Caco-2 (cell line): ENCODE measurements around the gene PRSS33. TPM values are rescaled to one million over a fixed set of nuclear protein-coding genes. Genes with fewer than 3 reads are reported as not detected.

Experiments used
- BruUV-seq: library from RNA; stranded (reverse); fragments of 400-500 nt; replicated peaks from 2 replicates; lab custom pipeline; 2021; lab: Mats Ljungman, UMichigan
- CTCF ChIA-PET: fragments of 300-600 bp; sonication (Branson Sonifier 250); formaldehyde crosslinking; loops from one replicate; lab custom pipeline; 2022; ENCODE audit warnings: antibody characterized with exemption; lab: Charles Lee
- POLR2A ChIA-PET: fragments of 300-600 bp; sonication (Branson Sonifier 250); formaldehyde crosslinking; loops from one replicate; lab custom pipeline; 2022; ENCODE audit warnings: antibody characterized with exemption; lab: Charles Lee
- DNase-seq, 2 experiments: peaks; one replicate each; pipeline versions ENCODE4 v3.0.0 to v3.0.0-alpha.2; 2020 to 2022
- H3K27me3 ChIP-seq: replicated peaks from 2 replicates; pipeline ENCODE4 v1.6.0; 2011; ENCODE audit warnings: low read length; ENCODE audit not compliant: control insufficient read depth, insufficient read depth
- H3K36me3 ChIP-seq: 2 replicates; pipeline ENCODE4 v1.5.1; 2011; ENCODE audit warnings: low read length; ENCODE audit not compliant: control insufficient read depth, insufficient read depth
- H3K4me1 ChIP-seq: fragments of 250-450 bp; sonication (Bioruptor Pico); 2 replicates; pipeline ENCODE4 v1.5.1; 2020; ENCODE audit warnings: mild to moderate bottlenecking
- H3K4me3 ChIP-seq: 2 replicates; pipeline ENCODE4 v1.5.1; 2011; ENCODE audit warnings: low read depth, mild to moderate bottlenecking, control low read depth, low read length
- H3K9me3 ChIP-seq: fragments of 250-450 bp; sonication (Bioruptor Pico); 2 replicates; pipeline ENCODE4 v1.5.1; 2020; ENCODE audit warnings: mild to moderate bottlenecking, moderate library complexity
- H3K27ac Mint-ChIP-seq: one replicate; pipeline ENCODE4 v1.8.0; 2022; ENCODE audit warnings: mixed read lengths; ENCODE audit not compliant: unreplicated experiment
- H3K27me3 Mint-ChIP-seq: one replicate; pipeline ENCODE4 v1.8.0; 2022; ENCODE audit warnings: mixed read lengths; ENCODE audit not compliant: insufficient read depth, unreplicated experiment
- H3K36me3 Mint-ChIP-seq: one replicate; pipeline ENCODE4 v1.8.0; 2022; ENCODE audit warnings: mild to moderate bottlenecking, mixed read lengths; ENCODE audit not compliant: insufficient read depth, unreplicated experiment
- H3K4me1 Mint-ChIP-seq: one replicate; pipeline ENCODE4 v1.8.0; 2022; ENCODE audit warnings: low read depth, mixed read lengths; ENCODE audit not compliant: unreplicated experiment
- H3K4me3 Mint-ChIP-seq: one replicate; pipeline ENCODE4 v1.8.0; 2022; ENCODE audit warnings: mild to moderate bottlenecking, moderate library complexity, mixed read lengths; ENCODE audit not compliant: unreplicated experiment
- H3K9me3 Mint-ChIP-seq: one replicate; pipeline ENCODE4 v1.8.0; 2022; ENCODE audit warnings: mixed read lengths; ENCODE audit not compliant: unreplicated experiment
- intact Hi-C: fragments of 100-400 bp; cut with micrococcal nuclease; formaldehyde crosslinking; loops from one replicate; pipeline ENCODE4 v1.10.0; 2022; ENCODE audit not compliant: unreplicated experiment
- total RNA-seq: library from RNA; stranded (reverse); gene quantifications from 2 replicates; pipeline ENCODE4 v1.2.3, GENCODE V29; 2022
- TF ChIP-seq, protein P1 (sequence below), 2 experiments: fragments of 200-600 bp in 1 of 2; IDR thresholded peaks; 1 replicate in 1 of 2; 2 replicates in 1 of 2; pipeline versions ENCODE4 v1.5.1 to v1.8.0; 2011 to 2022; ENCODE audit warnings: antibody characterized with exemption in 1 of 2, control low read depth in 1 of 2, inconsistent platforms in 1 of 2, low read depth in 1 of 2, low read length in 1 of 2, mild to moderate bottlenecking in 1 of 2, moderate library complexity in 1 of 2; ENCODE audit not compliant: insufficient read depth in 1 of 2, severe bottlenecking in 1 of 2, unreplicated experiment in 1 of 2

PRSS33 gene
- total RNA-seq, 1 experiment from 2014 or later, result not detected

DNA sequence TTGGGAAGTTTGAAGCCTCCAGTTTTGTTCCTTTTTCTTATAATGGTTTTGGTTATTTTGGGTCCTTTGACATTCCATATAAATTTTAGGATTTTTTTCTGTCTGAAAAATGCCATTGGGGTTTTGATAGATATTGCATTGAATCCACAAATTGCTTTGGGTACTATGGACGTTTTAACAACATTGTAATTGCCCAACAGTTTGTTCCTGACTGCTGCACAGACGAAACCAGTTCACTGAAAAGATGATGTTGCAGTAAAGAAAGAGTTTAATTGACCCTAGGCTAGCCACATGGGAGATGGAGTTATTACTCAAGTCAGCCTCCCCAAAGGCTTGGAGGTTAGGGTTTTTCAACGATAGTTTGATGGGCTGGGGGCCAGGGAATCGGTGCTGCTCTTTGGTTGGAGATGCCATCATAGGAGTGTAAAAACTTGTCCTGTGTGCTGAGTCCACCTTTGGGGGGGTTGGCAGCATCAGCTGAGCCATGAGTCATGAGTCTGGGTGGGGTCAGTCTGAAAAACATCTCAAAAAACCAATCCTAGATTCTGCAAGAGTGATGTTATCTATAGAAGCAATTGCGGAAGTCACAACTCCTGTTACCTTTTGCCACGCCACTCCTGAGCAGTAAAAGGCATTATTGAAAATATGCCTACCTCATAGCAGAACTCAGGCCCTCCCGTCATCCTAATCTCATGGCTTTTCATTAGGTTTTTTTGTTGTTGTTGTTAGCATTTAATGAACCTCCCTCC lies 8.2 kb upstream of the PRSS33 start:
- TF ChIP-seq, protein P1, sequence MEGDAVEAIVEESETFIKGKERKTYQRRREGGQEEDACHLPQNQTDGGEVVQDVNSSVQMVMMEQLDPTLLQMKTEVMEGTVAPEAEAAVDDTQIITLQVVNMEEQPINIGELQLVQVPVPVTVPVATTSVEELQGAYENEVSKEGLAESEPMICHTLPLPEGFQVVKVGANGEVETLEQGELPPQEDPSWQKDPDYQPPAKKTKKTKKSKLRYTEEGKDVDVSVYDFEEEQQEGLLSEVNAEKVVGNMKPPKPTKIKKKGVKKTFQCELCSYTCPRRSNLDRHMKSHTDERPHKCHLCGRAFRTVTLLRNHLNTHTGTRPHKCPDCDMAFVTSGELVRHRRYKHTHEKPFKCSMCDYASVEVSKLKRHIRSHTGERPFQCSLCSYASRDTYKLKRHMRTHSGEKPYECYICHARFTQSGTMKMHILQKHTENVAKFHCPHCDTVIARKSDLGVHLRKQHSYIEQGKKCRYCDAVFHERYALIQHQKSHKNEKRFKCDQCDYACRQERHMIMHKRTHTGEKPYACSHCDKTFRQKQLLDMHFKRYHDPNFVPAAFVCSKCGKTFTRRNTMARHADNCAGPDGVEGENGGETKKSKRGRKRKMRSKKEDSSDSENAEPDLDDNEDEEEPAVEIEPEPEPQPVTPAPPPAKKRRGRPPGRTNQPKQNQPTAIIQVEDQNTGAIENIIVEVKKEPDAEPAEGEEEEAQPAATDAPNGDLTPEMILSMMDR (IDR thresholded peaks at IDR 0.05; ENCODE audit: insufficient read depth in 1 of 2, low read depth in 1 of 2, low read length in 1 of 2, severe bottlenecking in 1 of 2, unreplicated experiment in 1 of 2), result no peak
- no peaks in the 10 kb centered on the region for H3K27me3 ChIP-seq
- peaks cover 44% of the 10 kb centered on the region for H3K4me1 ChIP-seq
- ChIA-PET POLR2A (no interaction called here), CTCF (interaction anchor here (0.6 kb wide), 1 partner anchor 43 kb away, joined by 3 read pairs; no protein-coding TSS in a partner anchor)
- H3K9me3 Mint-ChIP-seq, result no peaks in the 10 kb centered on the region
- no peak overlapping the region for H3K4me3 ChIP-seq
- peak overlapping the region; percentile 11 for H3K27ac Mint-ChIP-seq
- no TSS peak for BruUV-seq
- peaks cover 4% of the 10 kb centered on the region for H3K36me3 Mint-ChIP-seq
- peaks cover 33% of the 10 kb centered on the region for H3K4me1 Mint-ChIP-seq
- no peaks in the 10 kb centered on the region for H3K9me3 ChIP-seq
- no peaks in the 10 kb centered on the region for H3K27me3 Mint-ChIP-seq
- H3K4me3 Mint-ChIP-seq, result no peak overlapping the region
- intact Hi-C loops, result loop anchor here (5.0 kb wide), 1 partner anchor 42 kb away; no protein-coding TSS in a partner anchor
- DNase-seq, result no peak
- H3K36me3 ChIP-seq, result no peaks in the 10 kb centered on the region

DNA sequence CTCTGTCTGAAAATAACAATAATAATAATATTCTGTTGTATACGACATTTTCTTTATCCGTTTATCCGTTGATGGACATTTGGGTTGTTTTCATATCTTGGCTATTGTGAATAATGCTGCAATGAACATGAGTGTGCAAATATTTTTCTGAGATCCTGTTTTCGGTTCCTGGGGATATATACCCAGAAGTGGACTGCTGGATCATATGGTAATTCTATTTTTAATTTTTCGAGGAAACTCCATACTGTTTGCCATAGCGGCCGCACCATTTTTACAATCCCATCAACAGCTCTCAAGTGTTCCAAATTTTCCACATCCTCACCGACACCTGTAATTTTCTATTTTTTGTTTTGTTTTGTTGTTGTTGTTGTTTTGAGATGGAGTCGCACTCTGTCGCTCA lies 5.6 kb upstream of the PRSS33 start:
- peaks cover 25% of the 10 kb centered on the region for H3K4me1 Mint-ChIP-seq
- ChIA-PET POLR2A (no interaction called here), CTCF (no interaction called here)
- Histone ChIP-seq H3K36me3 (no peaks in the 10 kb centered on the region), H3K4me3 (no peak overlapping the region), H3K9me3 (no peaks in the 10 kb centered on the region), H3K27me3 (no peaks in the 10 kb centered on the region), H3K4me1 (peaks cover 26% of the 10 kb centered on the region)
- H3K36me3 Mint-ChIP-seq, result peaks cover 4% of the 10 kb centered on the region
- intact Hi-C loops, result loop anchor here (5.0 kb wide), 1 partner anchor 54 kb away; no protein-coding TSS in a partner anchor
- no TSS peak for BruUV-seq
- no peaks in the 10 kb centered on the region for H3K27me3 Mint-ChIP-seq
- no peak overlapping the region for H3K27ac Mint-ChIP-seq
- TF ChIP-seq, protein P1 (IDR thresholded peaks at IDR 0.05; ENCODE audit: insufficient read depth in 1 of 2, low read depth in 1 of 2, low read length in 1 of 2, severe bottlenecking in 1 of 2, unreplicated experiment in 1 of 2), result no peak
- no peak overlapping the region for H3K4me3 Mint-ChIP-seq
- H3K9me3 Mint-ChIP-seq, result no peaks in the 10 kb centered on the region
- no peak for DNase-seq

DNA sequence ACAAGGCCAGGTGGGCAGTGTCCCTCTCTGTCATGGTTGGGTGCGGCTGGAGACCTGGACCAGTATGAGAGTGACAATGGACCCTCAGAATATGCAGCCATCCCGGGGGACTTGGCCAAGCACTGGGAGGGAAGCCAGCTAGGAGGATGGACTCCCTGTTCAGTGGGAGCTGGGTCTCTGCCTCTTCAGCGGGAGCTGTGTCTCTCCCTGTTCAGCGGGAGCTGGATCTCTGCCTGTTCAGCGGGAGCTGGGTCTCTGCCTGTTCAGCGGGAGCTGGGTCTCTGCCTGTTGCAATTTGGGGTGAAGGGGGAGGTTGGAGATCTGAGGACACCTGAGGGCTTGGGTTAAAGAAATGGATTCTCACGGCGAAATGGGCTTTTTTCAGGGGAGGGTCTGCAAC lies 3.8 kb upstream of the PRSS33 start:
- Mint-ChIP-seq H3K4me1 (peaks cover 16% of the 10 kb centered on the region), H3K4me3 (no peak overlapping the region), H3K9me3 (no peaks in the 10 kb centered on the region), H3K27ac (no peak overlapping the region), H3K36me3 (peaks cover 4% of the 10 kb centered on the region), H3K27me3 (no peaks in the 10 kb centered on the region)
- BruUV-seq, result no TSS peak
- TF ChIP-seq, protein P1 (IDR thresholded peaks at IDR 0.05; ENCODE audit: insufficient read depth in 1 of 2, low read depth in 1 of 2, low read length in 1 of 2, severe bottlenecking in 1 of 2, unreplicated experiment in 1 of 2), result no peak
- ChIA-PET POLR2A (interaction anchor here (0.7 kb wide), 1 partner anchor 85 kb away, joined by 5 read pairs; no protein-coding TSS in a partner anchor), CTCF (no interaction called here)
- H3K4me1 ChIP-seq, result peaks cover 22% of the 10 kb centered on the region
- no peaks in the 10 kb centered on the region for H3K9me3 ChIP-seq
- intact Hi-C loops, result loop anchor here (5.0 kb wide), 1 partner anchor 56 kb away; no protein-coding TSS in a partner anchor
- no peaks in the 10 kb centered on the region for H3K27me3 ChIP-seq
- no peak for DNase-seq
- no peak overlapping the region for H3K4me3 ChIP-seq
- H3K36me3 ChIP-seq, result no peaks in the 10 kb centered on the region
